ENCODE data around the gene BCAN. TPM values are rescaled to one million over a fixed set of nuclear protein-coding genes. Genes with fewer than 3 reads are reported as not detected.

The BCAN gene
- total and polyA plus RNA-seq, 2 experiments from 2014 or later, result not detected

GRCh38 chr1:156707417-156708217 lies 65.7 kb downstream of the BCAN start:
- Histone ChIP-seq H3K4me2 (ENCODE audit: unreplicated experiment) (peak overlapping the region; percentile 87), H3K27ac (peak overlapping the region; percentile 73), H3K27me3 (replicated peaks; ENCODE audit: insufficient read depth) (no peaks in the 10 kb centered on the region), H4K20me1 (ENCODE audit: insufficient read depth) (no peaks in the 10 kb centered on the region), H3K4me3 (peak overlapping the region; percentile 71; the same call in 1 of the 2 replicates), H2AFZ (no peak overlapping the region), H3K36me3 (ENCODE audit: low read depth) (no peaks in the 10 kb centered on the region), H3F3A (ENCODE audit: insufficient read depth) (peaks cover 37% of the 10 kb centered on the region), H3K9me3 (ENCODE audit: low read depth) (no peaks in the 10 kb centered on the region), H3K79me2 (ENCODE audit: insufficient read depth) (no peaks in the 10 kb centered on the region), H3K9me2 (ENCODE audit: insufficient read depth) (no peaks in the 10 kb centered on the region), H3K4me1 (ENCODE audit: insufficient read depth) (peaks cover 85% of the 10 kb centered on the region), H3K9ac (peak overlapping the region; percentile 78)
- peak; percentile 88 for DNase-seq
- in situ Hi-C loops (cut with MboI), result no loop called here
- 4 to 7% methylated on average over 7 to 8 of the region's 8 CpGs for WGBS, 2 experiments (ENCODE audit: low coverage in 1 of 2, low lambda C conversion rate in 2 of 2, missing lambda C conversion rate in 2 of 2)
- TF ChIP-seq EZH2phosphoT487 (IDR thresholded peaks at IDR 0.05; ENCODE audit: insufficient read depth, low read depth) (no peak), EZH2 (IDR thresholded peaks at IDR 0.05; ENCODE audit: insufficient read depth, poor library complexity, severe bottlenecking) (no peak)

DNA sequence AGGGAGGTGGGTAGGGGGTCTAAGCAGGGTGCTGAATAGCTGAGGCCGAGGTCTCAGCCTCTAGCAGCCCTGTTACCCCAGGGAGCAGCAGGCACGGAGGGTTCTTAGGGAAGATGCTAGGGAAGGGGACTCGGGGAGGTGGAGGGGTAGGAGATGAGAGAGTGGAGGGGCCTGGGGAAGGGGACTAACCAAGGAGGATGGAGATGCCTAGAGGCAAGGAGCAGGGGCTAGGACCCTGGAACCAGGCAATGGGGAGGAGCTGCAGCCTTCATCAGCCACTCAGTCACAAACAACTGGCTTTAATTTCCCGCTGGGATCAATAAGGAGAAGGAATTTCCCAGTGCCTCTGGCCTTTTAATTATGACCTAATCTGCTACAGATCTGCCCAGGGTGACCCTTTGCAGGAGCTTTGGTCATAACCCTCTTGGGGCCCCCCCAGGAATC lies 66.3 kb downstream of the BCAN start:
- Histone ChIP-seq H3K79me2 (ENCODE audit: insufficient read depth) (no peaks in the 10 kb centered on the region), H3K36me3 (ENCODE audit: low read depth) (no peaks in the 10 kb centered on the region), H3K27ac (peak overlapping the region; percentile 73), H2AFZ (no peak overlapping the region), H3K9me2 (ENCODE audit: insufficient read depth) (no peaks in the 10 kb centered on the region), H3K4me1 (ENCODE audit: insufficient read depth) (peaks cover 91% of the 10 kb centered on the region), H3K4me3 (peak overlapping the region; percentile 4; the same call in 1 of the 2 replicates), H3K9me3 (ENCODE audit: low read depth) (no peaks in the 10 kb centered on the region), H3K4me2 (ENCODE audit: unreplicated experiment) (peak overlapping the region; percentile 87), H3K9ac (peak overlapping the region; percentile 78; the same call in 1 of the 2 replicates), H4K20me1 (ENCODE audit: insufficient read depth) (no peaks in the 10 kb centered on the region), H3F3A (ENCODE audit: insufficient read depth) (peaks cover 43% of the 10 kb centered on the region), H3K27me3 (replicated peaks; ENCODE audit: insufficient read depth) (no peaks in the 10 kb centered on the region)
- 4 to 13% methylated on average over 3 to 4 of the region's 4 CpGs for WGBS, 2 experiments (ENCODE audit: low coverage in 1 of 2, low lambda C conversion rate in 2 of 2, missing lambda C conversion rate in 2 of 2)
- DNase-seq, result peak; percentile 53
- no peak for TF ChIP-seq EZH2phosphoT487 (IDR thresholded peaks at IDR 0.05; ENCODE audit: insufficient read depth, low read depth)
- TF ChIP-seq EZH2 (IDR thresholded peaks at IDR 0.05; ENCODE audit: insufficient read depth, poor library complexity, severe bottlenecking), result no peak
- in situ Hi-C loops (cut with MboI), result no loop called here

DNA sequence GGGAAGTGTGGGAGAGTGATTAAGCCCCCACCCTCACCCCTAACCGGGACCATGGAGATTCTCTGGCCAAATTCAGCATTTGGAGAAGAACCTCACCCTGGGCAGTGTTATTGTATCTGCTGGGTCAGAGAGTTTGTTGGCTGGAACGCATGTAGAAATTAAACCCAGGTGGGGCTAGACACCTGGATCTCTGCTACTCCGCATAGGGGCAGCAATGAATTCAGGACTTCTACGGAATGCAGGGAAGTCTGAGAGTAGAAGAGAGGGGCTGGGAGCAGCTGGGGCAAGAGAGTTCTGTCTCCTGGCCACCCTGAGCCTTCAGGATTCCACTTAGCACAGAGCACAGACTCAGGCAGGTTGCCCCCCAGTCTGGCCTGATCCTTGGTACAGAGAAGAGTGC lies 67.1 kb downstream of the BCAN start:
- in situ Hi-C loops (cut with MboI), result no loop called here
- H3K36me3 ChIP-seq (ENCODE audit: low read depth), result no peaks in the 10 kb centered on the region
- peaks cover 43% of the 10 kb centered on the region for H3F3A ChIP-seq (ENCODE audit: insufficient read depth)
- no peak for TF ChIP-seq EZH2 (IDR thresholded peaks at IDR 0.05; ENCODE audit: insufficient read depth, poor library complexity, severe bottlenecking)
- no peak for TF ChIP-seq EZH2phosphoT487 (IDR thresholded peaks at IDR 0.05; ENCODE audit: insufficient read depth, low read depth)
- H4K20me1 ChIP-seq (ENCODE audit: insufficient read depth), result no peaks in the 10 kb centered on the region
- H3K9me3 ChIP-seq (ENCODE audit: low read depth), result no peaks in the 10 kb centered on the region
- H3K27me3 ChIP-seq (replicated peaks; ENCODE audit: insufficient read depth), result no peaks in the 10 kb centered on the region
- WGBS, 2 experiments (ENCODE audit: low coverage in 1 of 2, low lambda C conversion rate in 2 of 2, missing lambda C conversion rate in 2 of 2), result 44 to 53% methylated on average over 4 of the region's 4 CpGs
- H3K4me3 ChIP-seq, result no peak overlapping the region
- H3K4me1 ChIP-seq (ENCODE audit: insufficient read depth), result peaks cover 92% of the 10 kb centered on the region
- H3K9me2 ChIP-seq (ENCODE audit: insufficient read depth), result no peaks in the 10 kb centered on the region
- H2AFZ ChIP-seq, result no peak overlapping the region
- no peak overlapping the region for H3K4me2 ChIP-seq (ENCODE audit: unreplicated experiment)
- H3K79me2 ChIP-seq (ENCODE audit: insufficient read depth), result no peaks in the 10 kb centered on the region
- peak; percentile 35 for DNase-seq
- H3K27ac ChIP-seq, result peak overlapping the region; percentile 55; the same call in 1 of the 2 replicates
- peak overlapping the region; percentile 30; the same call in 1 of the 2 replicates for H3K9ac ChIP-seq

Other genes with a start within 250 kb of the BCAN start
- gene MEF2D, start 141.3 kb upstream of the BCAN start, total RNA-seq (2014; rRNA removed; shearing (Covaris generic)), result 22.3 and 23.6 TPM in 2 replicates
- gene MEF2D, start 141.3 kb upstream of the BCAN start, polyA plus RNA-seq (2016; fragmentation: Nextera tagmentation; extraction: Ambion mirVana), result 32.1 and 34.1 TPM in 2 replicates
- 12.5 and 14.7 TPM in 2 replicates for gene IQGAP3, start 69.6 kb upstream of the BCAN start, total RNA-seq (2014; rRNA removed; shearing (Covaris generic))
- gene IQGAP3, start 69.6 kb upstream of the BCAN start, polyA plus RNA-seq (2016; fragmentation: Nextera tagmentation; extraction: Ambion mirVana), result 5.5 and 5.6 TPM in 2 replicates
- gene TTC24, start 62.4 kb upstream of the BCAN start, total RNA-seq (2014; rRNA removed; shearing (Covaris generic)), result not detected in 2 replicates
- gene TTC24, start 62.4 kb upstream of the BCAN start, polyA plus RNA-seq (2016; fragmentation: Nextera tagmentation; extraction: Ambion mirVana), result not detected in 2 replicates
- 51.2 and 68.7 TPM in 2 replicates for gene NAXE, start 50.3 kb upstream of the BCAN start, total RNA-seq (2014; rRNA removed; shearing (Covaris generic))
- gene NAXE, start 50.3 kb upstream of the BCAN start, polyA plus RNA-seq (2016; fragmentation: Nextera tagmentation; extraction: Ambion mirVana), result 86.2 and 87.4 TPM in 2 replicates
- 9.5 and 12.5 TPM in 2 replicates for gene GPATCH4, start 40.6 kb upstream of the BCAN start, total RNA-seq (2014; rRNA removed; shearing (Covaris generic))
- 43.0 and 46.6 TPM in 2 replicates for gene GPATCH4, start 40.6 kb upstream of the BCAN start, polyA plus RNA-seq (2016; fragmentation: Nextera tagmentation; extraction: Ambion mirVana)
- not detected in 2 replicates for gene HAPLN2, start 22.7 kb upstream of the BCAN start, total RNA-seq (2014; rRNA removed; shearing (Covaris generic))
- not detected in 2 replicates for gene HAPLN2, start 22.7 kb upstream of the BCAN start, polyA plus RNA-seq (2016; fragmentation: Nextera tagmentation; extraction: Ambion mirVana)
- gene NES, start 35.3 kb downstream of the BCAN start, total RNA-seq (2014; rRNA removed; shearing (Covaris generic)), result 15.0 and 23.0 TPM in 2 replicates
- gene NES, start 35.3 kb downstream of the BCAN start, polyA plus RNA-seq (2016; fragmentation: Nextera tagmentation; extraction: Ambion mirVana), result 2.2 TPM in 2 replicates
- 23.3 and 38.8 TPM in 2 replicates for gene CRABP2, start 63.5 kb downstream of the BCAN start, total RNA-seq (2014; rRNA removed; shearing (Covaris generic))
- gene CRABP2, start 63.5 kb downstream of the BCAN start, polyA plus RNA-seq (2016; fragmentation: Nextera tagmentation; extraction: Ambion mirVana), result 64.1 and 68.6 TPM in 2 replicates
- gene METTL25B, start 86.4 kb downstream of the BCAN start, total RNA-seq (2014; rRNA removed; shearing (Covaris generic)), result 4.5 and 5.6 TPM in 2 replicates
- 7.4 and 10.1 TPM in 2 replicates for gene METTL25B, start 86.4 kb downstream of the BCAN start, polyA plus RNA-seq (2016; fragmentation: Nextera tagmentation; extraction: Ambion mirVana)
- gene ISG20L2, start 86.6 kb downstream of the BCAN start, total RNA-seq (2014; rRNA removed; shearing (Covaris generic)), result 10.4 TPM in 2 replicates
- gene ISG20L2, start 86.6 kb downstream of the BCAN start, polyA plus RNA-seq (2016; fragmentation: Nextera tagmentation; extraction: Ambion mirVana), result 17.8 and 21.5 TPM in 2 replicates
- 49.2 and 55.7 TPM in 2 replicates for gene MRPL24, start 99.0 kb downstream of the BCAN start, total RNA-seq (2014; rRNA removed; shearing (Covaris generic))
- 91.4 and 93.7 TPM in 2 replicates for gene MRPL24, start 99.0 kb downstream of the BCAN start, polyA plus RNA-seq (2016; fragmentation: Nextera tagmentation; extraction: Ambion mirVana)
- 184 and 185 TPM in 2 replicates for gene HDGF, start 109.6 kb downstream of the BCAN start, total RNA-seq (2014; rRNA removed; shearing (Covaris generic))
- 95.4 and 131 TPM in 2 replicates for gene HDGF, start 109.6 kb downstream of the BCAN start, polyA plus RNA-seq (2016; fragmentation: Nextera tagmentation; extraction: Ambion mirVana)
- 32.4 and 43.6 TPM in 2 replicates for gene PRCC, start 125.4 kb downstream of the BCAN start, total RNA-seq (2014; rRNA removed; shearing (Covaris generic))
- 57.0 and 62.4 TPM in 2 replicates for gene PRCC, start 125.4 kb downstream of the BCAN start, polyA plus RNA-seq (2016; fragmentation: Nextera tagmentation; extraction: Ambion mirVana)
- gene SH2D2A, start 174.7 kb downstream of the BCAN start, total RNA-seq (2014; rRNA removed; shearing (Covaris generic)), result not detected in 2 replicates
- 0.43 and 0.96 TPM in 2 replicates for gene SH2D2A, start 174.7 kb downstream of the BCAN start, polyA plus RNA-seq (2016; fragmentation: Nextera tagmentation; extraction: Ambion mirVana)
- not detected in 2 replicates for gene INSRR, start 217.0 kb downstream of the BCAN start, total RNA-seq (2014; rRNA removed; shearing (Covaris generic))
- 0.09 TPM in 1 of 2 replicates, not detected in the other for gene INSRR, start 217.0 kb downstream of the BCAN start, polyA plus RNA-seq (2016; fragmentation: Nextera tagmentation; extraction: Ambion mirVana)
- gene NTRK1, start 218.7 kb downstream of the BCAN start, total RNA-seq (2014; rRNA removed; shearing (Covaris generic)), result 0.11 TPM in 1 of 2 replicates, not detected in the other
- gene NTRK1, start 218.7 kb downstream of the BCAN start, polyA plus RNA-seq (2016; fragmentation: Nextera tagmentation; extraction: Ambion mirVana), result 0.08 and 0.09 TPM in 2 replicates